DND-41 (cell line): ENCODE measurements around the gene SETDB1.

Experiments used
- EZH2 ChIP-seq: IDR thresholded peaks from 3 replicates; pipeline ENCODE4 v1.6.1; 2012; ENCODE audit warnings: borderline replicate concordance, low read depth, mild to moderate bottlenecking, moderate library complexity, low read length, inconsistent platforms; ENCODE audit not compliant: severe bottlenecking
- TF ChIP-seq, protein P1 (sequence below): IDR thresholded peaks from 2 replicates; pipeline ENCODE4 v1.5.1; 2012; ENCODE audit warnings: borderline replicate concordance, low read length, moderate library complexity, mild to moderate bottlenecking; ENCODE audit not compliant: poor library complexity, severe bottlenecking; ENCODE audit errors: extremely low read depth

- TF ChIP-seq, protein P1, sequence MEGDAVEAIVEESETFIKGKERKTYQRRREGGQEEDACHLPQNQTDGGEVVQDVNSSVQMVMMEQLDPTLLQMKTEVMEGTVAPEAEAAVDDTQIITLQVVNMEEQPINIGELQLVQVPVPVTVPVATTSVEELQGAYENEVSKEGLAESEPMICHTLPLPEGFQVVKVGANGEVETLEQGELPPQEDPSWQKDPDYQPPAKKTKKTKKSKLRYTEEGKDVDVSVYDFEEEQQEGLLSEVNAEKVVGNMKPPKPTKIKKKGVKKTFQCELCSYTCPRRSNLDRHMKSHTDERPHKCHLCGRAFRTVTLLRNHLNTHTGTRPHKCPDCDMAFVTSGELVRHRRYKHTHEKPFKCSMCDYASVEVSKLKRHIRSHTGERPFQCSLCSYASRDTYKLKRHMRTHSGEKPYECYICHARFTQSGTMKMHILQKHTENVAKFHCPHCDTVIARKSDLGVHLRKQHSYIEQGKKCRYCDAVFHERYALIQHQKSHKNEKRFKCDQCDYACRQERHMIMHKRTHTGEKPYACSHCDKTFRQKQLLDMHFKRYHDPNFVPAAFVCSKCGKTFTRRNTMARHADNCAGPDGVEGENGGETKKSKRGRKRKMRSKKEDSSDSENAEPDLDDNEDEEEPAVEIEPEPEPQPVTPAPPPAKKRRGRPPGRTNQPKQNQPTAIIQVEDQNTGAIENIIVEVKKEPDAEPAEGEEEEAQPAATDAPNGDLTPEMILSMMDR, result no peak
- TF ChIP-seq EZH2, result no peak
Observed at GRCh38 chr1:151005729-151006319, 79.7 kb downstream of the SETDB1 start.
